MCF 10A (cell line): ENCODE data around the gene PKP4. TPM values are rescaled to one million over a fixed set of nuclear protein-coding genes. Genes with fewer than 3 reads are reported as not detected.
A peak's percentile ranks its signal among the peaks of the same experiment; 100 is the strongest.

ENCODE experiments used
- BruUV-seq: library from RNA; stranded (reverse); fragments of 400-500 nt; replicated peaks from 2 replicates; lab custom pipeline; 2021; lab: Mats Ljungman, UMichigan
- CTCF ChIA-PET: fragments of 300-600 bp; sonication (Branson Sonifier 250); formaldehyde crosslinking; extraction: SDS; loops from one replicate; lab custom pipeline; 2021; ENCODE audit warnings: antibody characterized with exemption, inconsistent platforms; lab: Yijun Ruan, JAX
- POLR2A ChIA-PET: fragments of 300-600, 350-650 bp; sonication (Branson Sonifier 250); formaldehyde crosslinking; extraction: SDS; loops from one replicate; lab custom pipeline; 2020; ENCODE audit warnings: antibody characterized with exemption, inconsistent platforms; lab: Yijun Ruan, JAX
- DNase-seq: peaks from one replicate; pipeline ENCODE4 v3.0.0-alpha.2; 2018; ENCODE audit not compliant: unreplicated experiment
- H3K27ac Mint-ChIP-seq: one replicate; pipeline ENCODE4 v1.8.0; 2022; ENCODE audit warnings: mild to moderate bottlenecking, low read depth, mixed read lengths; ENCODE audit not compliant: unreplicated experiment
- H3K27me3 Mint-ChIP-seq: one replicate; pipeline ENCODE4 v1.8.0; 2022; ENCODE audit warnings: mixed read lengths; ENCODE audit not compliant: insufficient read depth, unreplicated experiment
- H3K36me3 Mint-ChIP-seq: one replicate; pipeline ENCODE4 v1.8.0; 2022; ENCODE audit warnings: mild to moderate bottlenecking, moderate library complexity, mixed read lengths; ENCODE audit not compliant: insufficient read depth, unreplicated experiment
- H3K4me1 Mint-ChIP-seq: one replicate; pipeline ENCODE4 v1.8.0; 2022; ENCODE audit warnings: mixed read lengths; ENCODE audit not compliant: insufficient read depth, unreplicated experiment
- H3K4me3 Mint-ChIP-seq: one replicate; pipeline ENCODE4 v1.8.0; 2022; ENCODE audit warnings: mild to moderate bottlenecking, moderate library complexity, mixed read lengths; ENCODE audit not compliant: unreplicated experiment
- H3K9me3 Mint-ChIP-seq: one replicate; pipeline ENCODE4 v1.8.0; 2022; ENCODE audit warnings: mixed read lengths; ENCODE audit not compliant: unreplicated experiment
- intact Hi-C: fragments of 100-400 bp; cut with micrococcal nuclease; formaldehyde crosslinking; loops from 2 replicates; pipeline ENCODE4 v1.14.1; 2022
- total RNA-seq: library from RNA; stranded (reverse); gene quantifications from 2 replicates; pipeline ENCODE4 v1.2.3, GENCODE V29; 2022
- TF ChIP-seq, protein P1 (sequence below): fragments of 200-600 bp; IDR thresholded peaks from one replicate; pipeline ENCODE4 v1.8.0; 2022; ENCODE audit warnings: antibody characterized with exemption, mild to moderate bottlenecking; ENCODE audit not compliant: unreplicated experiment

PKP4 gene
- total RNA-seq, 1 experiment from 2014 or later, result 63.7 TPM

DNA sequence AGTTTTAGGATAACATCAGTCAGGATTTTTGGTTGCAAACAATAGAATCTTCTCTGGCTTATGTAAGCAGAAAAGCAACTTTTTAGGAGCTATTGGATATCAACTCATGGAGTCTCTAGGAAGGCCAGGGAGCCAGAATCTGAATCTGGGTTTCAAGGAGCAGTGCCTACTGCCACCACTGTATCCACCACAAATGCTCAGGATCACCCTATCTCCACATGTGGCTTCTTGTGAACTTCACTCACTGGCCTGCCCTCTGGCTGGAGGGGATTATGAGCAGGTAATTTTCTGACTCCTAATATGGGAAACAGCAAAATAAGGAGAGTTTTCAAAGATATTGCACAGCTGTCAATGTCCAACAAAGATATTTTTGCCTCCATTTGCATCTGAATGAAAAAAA lies 142.9 kb downstream of the PKP4 start:
- no peak for DNase-seq
- no TSS peak for BruUV-seq
- Mint-ChIP-seq H3K4me3 (no peak overlapping the region), H3K27ac (no peak overlapping the region), H3K4me1 (peaks cover 13% of the 10 kb centered on the region), H3K9me3 (no peaks in the 10 kb centered on the region), H3K36me3 (peaks cover 7% of the 10 kb centered on the region), H3K27me3 (no peaks in the 10 kb centered on the region)
- TF ChIP-seq, protein P1, sequence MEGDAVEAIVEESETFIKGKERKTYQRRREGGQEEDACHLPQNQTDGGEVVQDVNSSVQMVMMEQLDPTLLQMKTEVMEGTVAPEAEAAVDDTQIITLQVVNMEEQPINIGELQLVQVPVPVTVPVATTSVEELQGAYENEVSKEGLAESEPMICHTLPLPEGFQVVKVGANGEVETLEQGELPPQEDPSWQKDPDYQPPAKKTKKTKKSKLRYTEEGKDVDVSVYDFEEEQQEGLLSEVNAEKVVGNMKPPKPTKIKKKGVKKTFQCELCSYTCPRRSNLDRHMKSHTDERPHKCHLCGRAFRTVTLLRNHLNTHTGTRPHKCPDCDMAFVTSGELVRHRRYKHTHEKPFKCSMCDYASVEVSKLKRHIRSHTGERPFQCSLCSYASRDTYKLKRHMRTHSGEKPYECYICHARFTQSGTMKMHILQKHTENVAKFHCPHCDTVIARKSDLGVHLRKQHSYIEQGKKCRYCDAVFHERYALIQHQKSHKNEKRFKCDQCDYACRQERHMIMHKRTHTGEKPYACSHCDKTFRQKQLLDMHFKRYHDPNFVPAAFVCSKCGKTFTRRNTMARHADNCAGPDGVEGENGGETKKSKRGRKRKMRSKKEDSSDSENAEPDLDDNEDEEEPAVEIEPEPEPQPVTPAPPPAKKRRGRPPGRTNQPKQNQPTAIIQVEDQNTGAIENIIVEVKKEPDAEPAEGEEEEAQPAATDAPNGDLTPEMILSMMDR, result no peak
- intact Hi-C loops, result loop anchor here (1.0 kb wide), 2 partner anchors 13 to 141 kb away; no protein-coding TSS in a partner anchor
- POLR2A ChIA-PET, result interaction anchor here (0.8 to 2.2 kb wide), 4 partner anchors 12 to 47 kb away, joined by 4 to 9 read pairs (median 7); no protein-coding TSS in a partner anchor
- CTCF ChIA-PET, result interaction anchor here (0.7 to 1.6 kb wide), 2 partner anchors 20 to 775 kb away, joined by 3 to 6 read pairs; no protein-coding TSS in a partner anchor

DNA sequence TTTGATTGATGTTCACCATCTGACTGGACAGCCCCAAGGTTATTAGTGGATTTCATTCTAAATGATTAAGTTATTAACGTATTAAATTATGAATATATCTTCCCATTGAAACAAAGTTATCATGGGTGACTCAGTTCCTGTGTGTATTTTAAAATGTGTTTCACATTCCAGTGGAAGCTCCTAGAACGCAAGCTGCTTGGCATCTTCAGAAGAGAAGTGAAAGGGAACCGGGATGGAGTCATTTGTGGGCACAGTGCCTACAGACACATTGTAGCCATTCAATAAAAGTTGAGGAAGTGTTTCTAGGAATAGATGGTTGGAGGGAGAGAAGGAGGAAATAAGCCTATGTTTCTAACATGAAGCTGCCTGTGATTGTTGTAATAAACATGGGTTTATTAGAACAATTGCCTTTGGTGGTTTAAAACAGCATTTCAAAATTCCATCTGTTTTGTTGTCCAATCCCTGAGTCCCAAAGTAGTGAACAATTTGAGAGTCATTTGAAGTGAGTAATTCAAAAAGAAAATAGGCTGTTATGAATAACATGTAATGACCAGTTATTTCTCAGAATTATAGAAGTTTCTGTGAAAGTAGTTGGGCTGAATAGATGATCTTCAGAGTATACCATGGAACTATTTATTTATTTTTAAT lies 143.5 kb downstream of the PKP4 start:
- no TSS peak for BruUV-seq
- Mint-ChIP-seq H3K4me1 (peaks cover 13% of the 10 kb centered on the region), H3K9me3 (no peaks in the 10 kb centered on the region), H3K27ac (no peak overlapping the region), H3K4me3 (no peak overlapping the region), H3K36me3 (peaks cover 5% of the 10 kb centered on the region), H3K27me3 (no peaks in the 10 kb centered on the region)
- TF ChIP-seq, protein P1, result no peak
- ChIA-PET POLR2A (interaction anchor here (0.6 to 2.2 kb wide), 5 partner anchors 12 to 95 kb away, joined by 3 to 9 read pairs (median 5); no protein-coding TSS in a partner anchor), CTCF (interaction anchor here (0.8 to 1.6 kb wide), 3 partner anchors 19 to 143 kb away, joined by 3 to 6 read pairs (median 3); no protein-coding TSS in a partner anchor)
- DNase-seq, result peak; percentile 89
- intact Hi-C loops, result loop anchor here (1.0 kb wide), 1 partner anchor 142 kb away; no protein-coding TSS in a partner anchor

DNA sequence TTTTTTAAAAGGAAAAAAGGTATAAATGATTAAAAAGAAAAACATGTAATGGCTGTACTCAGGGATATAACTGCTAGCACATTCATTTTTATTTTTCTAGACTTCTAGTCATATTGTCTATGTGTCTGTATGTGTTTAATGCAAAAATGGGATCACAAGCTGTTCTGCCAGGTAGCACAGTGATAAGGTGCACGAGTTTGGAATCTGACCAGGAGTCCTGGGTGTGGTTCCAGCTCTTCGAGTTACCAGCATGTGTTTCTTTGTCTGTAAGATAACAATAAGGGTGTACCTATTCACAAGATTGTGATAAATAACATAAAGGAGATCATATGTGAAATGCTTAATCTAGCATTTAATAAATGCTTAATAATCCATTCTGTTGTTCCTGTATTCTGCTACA lies 145.3 kb downstream of the PKP4 start:
- Mint-ChIP-seq H3K27me3 (no peaks in the 10 kb centered on the region), H3K36me3 (peaks cover 5% of the 10 kb centered on the region), H3K4me3 (no peak overlapping the region), H3K27ac (no peak overlapping the region), H3K4me1 (peaks cover 13% of the 10 kb centered on the region), H3K9me3 (no peaks in the 10 kb centered on the region)
- TF ChIP-seq, protein P1, result no peak
- POLR2A ChIA-PET, result interaction anchor here (1.1 to 1.6 kb wide), 3 partner anchors 15 to 145 kb away, joined by 3 to 5 read pairs (median 3); partner anchors contain the start of genes CCDC148 and PKP4
- DNase-seq, result peak; percentile 6
- CTCF ChIA-PET, result interaction anchor here (0.7 kb wide), 1 partner anchor 46 kb away, joined by 7 read pairs; no protein-coding TSS in a partner anchor
- no TSS peak for BruUV-seq
- intact Hi-C loops, result no loop called here

DNA sequence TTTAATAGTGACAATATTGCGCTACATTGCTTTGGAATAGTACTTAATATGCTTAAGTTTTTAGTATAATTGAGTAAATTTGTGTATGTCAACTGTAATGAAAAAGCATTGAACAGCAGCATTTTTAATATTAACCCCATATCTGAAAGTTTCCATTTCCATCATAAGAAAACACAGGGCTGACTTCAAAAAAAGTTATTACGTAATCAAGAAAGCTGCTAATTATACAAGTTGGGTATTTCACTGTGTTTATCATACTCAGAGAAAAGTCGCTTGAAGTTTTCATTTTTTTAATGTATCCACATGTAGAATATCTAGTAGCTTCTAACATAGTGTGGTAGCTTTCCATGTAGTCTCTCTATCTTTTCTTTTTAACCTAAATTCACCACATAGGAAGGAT lies 146.5 kb downstream of the PKP4 start:
- POLR2A ChIA-PET, result interaction anchor here (1.6 kb wide), 1 partner anchor 16 kb away, joined by 5 read pairs; no protein-coding TSS in a partner anchor
- DNase-seq, result no peak
- Mint-ChIP-seq H3K9me3 (no peaks in the 10 kb centered on the region), H3K27me3 (no peaks in the 10 kb centered on the region), H3K27ac (no peak overlapping the region), H3K36me3 (no peaks in the 10 kb centered on the region), H3K4me3 (no peak overlapping the region), H3K4me1 (peaks cover 13% of the 10 kb centered on the region)
- intact Hi-C loops, result no loop called here
- TF ChIP-seq, protein P1, result no peak
- no TSS peak for BruUV-seq
- CTCF ChIA-PET, result interaction anchor here (0.8 to 1.0 kb wide), 2 partner anchors 15 to 569 kb away, joined by 4 read pairs; no protein-coding TSS in a partner anchor
